NCI-H1930 (cell line): ENCODE measurements around the gene ZNF521.

ENCODE experiments used
- DNase-seq, 2 experiments: peaks; one replicate each; lab custom pipeline; 2025; lab: John Stamatoyannopoulos, UW

ZNF521 gene

GRCh38 chr18:25125680-25126079 is 226.3 kb downstream of the ZNF521 start:
- DNase-seq = no peak

GRCh38 chr18:25123438-25124232 is 228.3 kb downstream of the ZNF521 start:
- DNase-seq = no peak

- no peak for DNase-seq
Measured at GRCh38 chr18:25121442-25121841, 230.5 kb downstream of the ZNF521 start.

- no peak for DNase-seq
Measured at GRCh38 chr18:25113566-25113965, 238.4 kb downstream of the ZNF521 start.

GRCh38 chr18:25112821-25113434 is 239.0 kb downstream of the ZNF521 start:
- no peak for DNase-seq

GRCh38 chr18:25111377-25112288 is 240.3 kb downstream of the ZNF521 start:
- DNase-seq = no peak

GRCh38 chr18:25109484-25109883 is 242.5 kb downstream of the ZNF521 start:
- DNase-seq = no peak

GRCh38 chr18:25103468-25104155 is 248.4 kb downstream of the ZNF521 start:
- DNase-seq = no peak

- no peak for DNase-seq
Measured at GRCh38 chr18:25102662-25103061, 249.3 kb downstream of the ZNF521 start.

GRCh38 chr18:25100418-25100817 is 251.5 kb downstream of the ZNF521 start:
- no peak for DNase-seq

- DNase-seq = no peak
Measured at GRCh38 chr18:25099895-25100294, 252.1 kb downstream of the ZNF521 start.

- DNase-seq = no peak
Measured at GRCh38 chr18:25097569-25098056, 254.4 kb downstream of the ZNF521 start.

GRCh38 chr18:25097057-25097456 is 254.9 kb downstream of the ZNF521 start:
- no peak for DNase-seq

GRCh38 chr18:25093141-25093540 is 258.8 kb downstream of the ZNF521 start:
- no peak for DNase-seq

GRCh38 chr18:25089470-25089869 is 262.5 kb downstream of the ZNF521 start:
- DNase-seq = no peak

- no peak for DNase-seq
Measured at GRCh38 chr18:25086876-25087275, 265.1 kb downstream of the ZNF521 start.

GRCh38 chr18:25081001-25081400 is 271.0 kb downstream of the ZNF521 start:
- DNase-seq = no peak

GRCh38 chr18:25080211-25080610 is 271.8 kb downstream of the ZNF521 start:
- DNase-seq = no peak

- no peak for DNase-seq
Measured at GRCh38 chr18:25077944-25078723, 273.8 kb downstream of the ZNF521 start.

GRCh38 chr18:25077038-25077943 is 274.7 kb downstream of the ZNF521 start:
- no peak for DNase-seq
